SK-N-SH (cell line): ENCODE measurements around the gene ARHGAP31. TPM values are rescaled to one million over a fixed set of nuclear protein-coding genes. Genes with fewer than 3 reads are reported as not detected.
"Not testable (repeated sequence)": the region's sequence is repeated elsewhere in the genome, so short reads cannot be mapped to it uniquely, and the experiment has no call there.

ENCODE experiments used
- CTCF ChIA-PET: fragments of 300-600, 350-600 bp; formaldehyde crosslinking; extraction: SDS; loops from one replicate; lab custom pipeline; 2021; lab: Yijun Ruan, JAX
- POLR2A ChIA-PET: fragments of 350-600 bp; sonication (Branson Sonifier 250); formaldehyde crosslinking; extraction: SDS; loops from one replicate; lab custom pipeline; 2020; ENCODE audit warnings: antibody characterized with exemption, inconsistent platforms; lab: Yijun Ruan, JAX
- DNase-seq: peaks from one replicate; pipeline ENCODE4 v3.0.0; 2012
- H2AFZ ChIP-seq: fragments of 200-600 bp; sonication (generic); 2 replicates; pipeline ENCODE4 v1.8.1; 2016; ENCODE audit warnings: antibody characterized with exemption, mild to moderate bottlenecking, low read depth
- H3F3A ChIP-seq: fragments of 200-600 bp; sonication (generic); replicated peaks from 2 replicates; pipeline ENCODE3; 2016; ENCODE audit warnings: antibody characterized with exemption, mild to moderate bottlenecking; ENCODE audit not compliant: insufficient read depth
- H3K27ac ChIP-seq, 2 experiments: fragments of 200-500 bp in 1 of 2; fragments of 200-600 bp in 1 of 2; sonication (Bioruptor generic) in 1 of 2; sonication (generic), shearing (Covaris generic) in 1 of 2; 2 replicates each; pipeline versions ENCODE4 v1.5.1 to v1.6.1; 2014 to 2016; ENCODE audit warnings: low read depth in 2 of 2, inconsistent platforms in 1 of 2, low read length in 1 of 2, mild to moderate bottlenecking in 1 of 2, mixed read lengths in 1 of 2
- H3K27me3 ChIP-seq: fragments of 200-600 bp; sonication (generic), shearing (Covaris generic); 2 replicates; pipeline ENCODE4 v1.6.1; 2016; ENCODE audit warnings: mixed run types; ENCODE audit not compliant: insufficient read depth
- H3K36me3 ChIP-seq, 2 experiments: fragments of 200-500 bp in 1 of 2; fragments of 200-600 bp in 1 of 2; sonication (Bioruptor generic) in 1 of 2; sonication (generic) in 1 of 2; replicated peaks in 1 of 2; 2 replicates each; pipeline versions ENCODE3 to v1.5.1; 2014 to 2016; ENCODE audit warnings: low read length in 1 of 2, mild to moderate bottlenecking in 1 of 2; ENCODE audit not compliant: insufficient read depth in 2 of 2, control insufficient read depth in 1 of 2
- H3K4me1 ChIP-seq, 2 experiments: fragments of 200-500 bp in 1 of 2; fragments of 200-600 bp in 1 of 2; sonication (Bioruptor generic) in 1 of 2; sonication (generic), shearing (Covaris generic) in 1 of 2; 2 replicates each; pipeline versions ENCODE4 v1.5.1 to v1.6.1; 2014 to 2016; ENCODE audit warnings: low read depth in 1 of 2, low read length in 1 of 2, mixed run types in 1 of 2; ENCODE audit not compliant: insufficient read depth in 2 of 2, control insufficient read depth in 1 of 2
- H3K4me2 ChIP-seq: fragments of 200-600 bp; sonication (generic), shearing (Covaris generic); 2 replicates; pipeline ENCODE4 v1.6.1; 2017; ENCODE audit warnings: mixed run types
- H3K4me3 ChIP-seq, 2 experiments: fragments of 200-500 bp in 1 of 2; fragments of 200-600 bp in 1 of 2; sonication (Bioruptor generic) in 1 of 2; sonication (generic), shearing (Covaris generic) in 1 of 2; 2 replicates each; pipeline versions ENCODE4 v1.5.1 to v1.8.1; 2014 to 2016; ENCODE audit warnings: low read depth in 2 of 2, inconsistent platforms in 1 of 2, low read length in 1 of 2, mild to moderate bottlenecking in 1 of 2, mixed read lengths in 1 of 2, moderate library complexity in 1 of 2
- H3K79me2 ChIP-seq: fragments of 200-600 bp; sonication (generic); 2 replicates; pipeline ENCODE4 v1.8.1; 2017; ENCODE audit warnings: mild to moderate bottlenecking; ENCODE audit not compliant: insufficient read depth
- H3K9ac ChIP-seq: fragments of 200-600 bp; sonication (generic); 2 replicates; pipeline ENCODE4 v1.6.1; 2017; ENCODE audit warnings: mixed run types
- H3K9me2 ChIP-seq: fragments of 200-600 bp; sonication (generic); 2 replicates; pipeline ENCODE4 v1.6.1; 2017; ENCODE audit warnings: mixed run types
- H3K9me3 ChIP-seq: fragments of 200-600 bp; sonication (generic); 2 replicates; pipeline ENCODE4 v1.6.1; 2017; ENCODE audit warnings: mixed run types, mild to moderate bottlenecking, moderate library complexity
- H4K20me1 ChIP-seq: fragments of 200-600 bp; sonication (generic); 2 replicates; pipeline ENCODE4 v1.6.1; 2017; ENCODE audit warnings: mild to moderate bottlenecking, mixed run types; ENCODE audit not compliant: insufficient read depth
- CHD2 ChIP-seq: fragments of 150-350 bp; IDR thresholded peaks from 2 replicates; pipeline ENCODE4 v1.6.1; 2018; ENCODE audit warnings: low read length; ENCODE audit not compliant: partially characterized antibody
- ELF1 ChIP-seq: IDR thresholded peaks from 2 replicates; pipeline ENCODE4 v1.4.0; 2012
- EP300 ChIP-seq, 2 experiments: IDR thresholded peaks; 2 replicates each; pipeline versions ENCODE4 v1.4.0 to v1.6.1; 2012; ENCODE audit warnings: borderline replicate concordance in 1 of 2, low read depth in 1 of 2, low read length in 1 of 2
- EZH2phosphoT487 ChIP-seq: fragments of 200-600 bp; sonication (generic); IDR thresholded peaks from 2 replicates; pipeline ENCODE4 v1.6.1; 2017; ENCODE audit warnings: low read depth, mixed run types, mild to moderate bottlenecking, antibody characterized with exemption, moderate library complexity, borderline replicate concordance
- FOSL2 ChIP-seq: IDR thresholded peaks from 2 replicates; pipeline ENCODE4 v1.4.0; 2012; ENCODE audit warnings: low read depth, mild to moderate bottlenecking, moderate library complexity, borderline replicate concordance
- FOXM1 ChIP-seq: IDR thresholded peaks from 2 replicates; pipeline ENCODE4 v1.4.0; 2012; ENCODE audit warnings: low read depth, mild to moderate bottlenecking
- GATA2 ChIP-seq: sonication (generic); formaldehyde crosslinking; IDR thresholded peaks from 2 replicates; pipeline ENCODE4 v1.5.0; 2020; ENCODE audit warnings: mild to moderate bottlenecking, missing genetic modification reagents
- JUND ChIP-seq: IDR thresholded peaks from 2 replicates; pipeline ENCODE4 v1.4.0; 2012
- MEF2A ChIP-seq: IDR thresholded peaks from 2 replicates; pipeline ENCODE4 v1.4.0; 2012; ENCODE audit warnings: low read depth, borderline replicate concordance
- NFIC ChIP-seq: IDR thresholded peaks from 2 replicates; pipeline ENCODE4 v1.4.0; 2012; ENCODE audit warnings: borderline replicate concordance
- NRF1 ChIP-seq: IDR thresholded peaks from 2 replicates; pipeline ENCODE4 v1.6.1; 2012; ENCODE audit warnings: low read depth, mild to moderate bottlenecking, low read length
- POLR2AphosphoS5 ChIP-seq: IDR thresholded peaks from 2 replicates; pipeline ENCODE4 v1.6.1; 2012; ENCODE audit warnings: low read depth, low read length
- RAD21 ChIP-seq: IDR thresholded peaks from 2 replicates; pipeline ENCODE4 v1.6.1; 2012; ENCODE audit warnings: mild to moderate bottlenecking, low read length
- RFX5 ChIP-seq: IDR thresholded peaks from 2 replicates; pipeline ENCODE4 v1.6.1; 2012; ENCODE audit warnings: mild to moderate bottlenecking, improper control_type of control experiment, low read length
- RXRA ChIP-seq: IDR thresholded peaks from 2 replicates; pipeline ENCODE4 v1.4.0; 2012; ENCODE audit warnings: low read depth, mild to moderate bottlenecking, borderline replicate concordance
- SMC3 ChIP-seq: IDR thresholded peaks from 2 replicates; pipeline ENCODE4 v1.6.1; 2012; ENCODE audit warnings: low read depth, low read length, improper control_type of control experiment
- YY1 ChIP-seq: IDR thresholded peaks from 2 replicates; pipeline ENCODE4 v1.4.0; 2012; ENCODE audit warnings: low read depth, mild to moderate bottlenecking
- ZBTB33 ChIP-seq: IDR thresholded peaks from 2 replicates; pipeline ENCODE4 v1.4.0; 2012; ENCODE audit warnings: low read depth, borderline replicate concordance
- WGBS: methylation state at CpG from one replicate; pipeline ENCODE4 v1.1.6; 2017; ENCODE audit warnings: low lambda C conversion rate; 5-methylcytosine and 5-hydroxymethylcytosine counted together
- polyA plus RNA-seq, 3 experiments: library from polyadenylated mRNA; depleted of rRNA; stranded (reverse); fragments of >200 nt; gene quantifications; 2 replicates each; pipeline ENCODE4 v1.2.3, GENCODE V29; 2012
- TF ChIP-seq, protein P1 (sequence below): fragments of 200-600 bp; sonication (generic); IDR thresholded peaks from 2 replicates; pipeline ENCODE4 v1.6.1; 2017; ENCODE audit warnings: antibody characterized with exemption, mild to moderate bottlenecking, moderate library complexity
- TF ChIP-seq, protein P2 (sequence below): IDR thresholded peaks from 2 replicates; pipeline ENCODE4 v1.4.0; 2012; ENCODE audit warnings: low read depth

Gene ARHGAP31
- polyA plus RNA-seq, 1 of the 3 experiments (the other 2 are of a cell fraction), result 4.4 TPM

DNA sequence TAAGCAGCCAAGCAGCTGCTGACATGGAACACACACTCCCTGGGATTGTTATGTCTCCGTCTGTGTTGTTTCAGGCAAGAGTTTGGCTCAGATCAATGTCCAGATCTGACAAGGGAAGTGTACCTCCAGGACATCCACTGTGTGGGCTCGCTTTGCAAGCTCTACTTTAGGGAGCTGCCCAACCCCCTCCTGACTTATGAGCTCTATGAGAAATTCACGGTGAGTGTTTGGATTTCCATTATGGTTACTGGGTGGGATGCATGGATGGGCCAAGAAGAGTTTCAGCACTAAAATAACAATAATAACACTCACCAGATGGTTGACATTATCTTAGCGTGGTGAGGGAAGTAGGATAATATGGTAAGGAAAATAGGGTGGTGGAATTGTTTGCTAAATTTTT lies 74.1 kb downstream of the ARHGAP31 start:
- H3K9me3 ChIP-seq, result no peaks in the 10 kb centered on the region
- 66% methylated on average over 4 of the region's 4 CpGs for WGBS
- TF ChIP-seq EP300 (IDR thresholded peaks at IDR 0.05; ENCODE audit: borderline replicate concordance in 1 of 2, low read depth in 1 of 2, low read length in 1 of 2) (peak in 1 of 2 experiments; percentile 31; a peak in 1 of 4 replicates), GATA2 (CRISPR knock-in tag) (peak; percentile 28; the same call in 1 of the 2 replicates), CHD2 (peak; percentile 30), SMC3 (no peak)
- TF ChIP-seq, all 33 proteins: peak for 3
- Histone ChIP-seq H3F3A (peaks cover 21% of the 10 kb centered on the region), H3K79me2 (peaks cover 9% of the 10 kb centered on the region; the same call in 1 of the 2 replicates), H3K27me3 (no peaks in the 10 kb centered on the region), H2AFZ (no peak overlapping the region), H3K4me2 (no peak overlapping the region), H3K4me3 (no peak overlapping the region), H3K4me1 (peaks cover 0 to 25% of the 10 kb centered on the region in 2 experiments; a peak in 2 of 4 replicates), H3K9me2 (no peaks in the 10 kb centered on the region), H4K20me1 (no peaks in the 10 kb centered on the region), H3K27ac (peak overlapping the region; percentile 68 to 87), H3K9ac (no peak overlapping the region), H3K36me3 (peaks cover 26 to 29% of the 10 kb centered on the region in 2 experiments)
- POLR2A ChIA-PET, result no interaction called here
- CTCF ChIA-PET, result interaction anchor here (0.9 to 1.1 kb wide), 3 partner anchors 21 to 93 kb away, joined by 3 read pairs; no protein-coding TSS in a partner anchor
- peak; percentile 35 for DNase-seq

DNA sequence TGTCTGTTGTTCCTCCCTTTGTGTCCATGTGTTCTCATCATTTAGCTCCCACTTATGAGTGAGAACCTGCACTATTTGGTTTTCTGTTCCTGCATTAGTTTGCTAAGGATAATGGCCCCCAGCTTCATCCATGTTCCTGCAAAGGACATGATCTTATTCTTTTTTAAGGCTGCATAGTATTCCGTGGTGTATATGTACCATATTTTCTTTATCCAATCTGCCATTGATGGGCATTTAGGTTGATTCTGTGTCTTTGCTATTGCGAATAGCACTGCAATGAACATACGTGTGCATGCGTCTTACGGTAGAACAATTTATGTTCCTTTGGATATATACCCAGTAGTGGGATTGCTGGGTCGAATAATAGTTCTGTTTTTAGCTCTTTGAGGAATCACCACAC lies 77.6 kb downstream of the ARHGAP31 start:
- H3K9me3 ChIP-seq, result not testable (repeated sequence)

DNA sequence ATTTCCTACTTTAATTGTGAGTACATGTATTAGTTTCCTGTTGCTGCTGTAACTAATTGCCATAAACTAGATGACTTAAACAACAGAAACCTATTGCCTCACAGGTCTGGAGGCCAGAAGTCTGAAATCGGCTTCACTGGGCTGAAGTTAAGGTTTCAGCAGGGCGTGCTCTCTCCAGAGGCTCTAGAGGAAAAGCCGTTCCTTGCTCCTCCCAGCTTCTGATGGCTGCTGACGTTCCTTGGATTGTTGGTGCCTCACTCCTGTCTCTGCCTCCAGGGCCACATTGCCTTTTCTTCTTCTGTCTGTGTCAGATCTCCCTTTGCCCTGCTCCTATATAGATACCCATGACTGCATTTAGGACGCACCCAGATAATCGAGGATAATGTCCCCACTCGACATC lies 80.9 kb downstream of the ARHGAP31 start:
- ChIA-PET POLR2A (no interaction called here), CTCF (no interaction called here)
- no peak overlapping the region for H3K9ac ChIP-seq
- no peaks in the 10 kb centered on the region for H3K9me3 ChIP-seq
- H3K4me3 ChIP-seq, result no peak overlapping the region
- no peak for DNase-seq
- no peak overlapping the region for H3K4me2 ChIP-seq
- peaks cover 0 to 4% of the 10 kb centered on the region in 2 experiments; a peak in 1 of 4 replicates for H3K4me1 ChIP-seq
- no peaks in the 10 kb centered on the region for H3K27me3 ChIP-seq
- peaks cover 16 to 30% of the 10 kb centered on the region in 2 experiments for H3K36me3 ChIP-seq
- H3K79me2 ChIP-seq, result peaks cover 3% of the 10 kb centered on the region; the same call in 1 of the 2 replicates
- H4K20me1 ChIP-seq, result no peaks in the 10 kb centered on the region
- no peak overlapping the region for H3K27ac ChIP-seq
- 93% methylated on average over 7 of the region's 7 CpGs for WGBS
- no peaks in the 10 kb centered on the region for H3K9me2 ChIP-seq
- H2AFZ ChIP-seq, result no peak overlapping the region
- H3F3A ChIP-seq, result peaks cover 9% of the 10 kb centered on the region
- no peak for TF ChIP-seq CHD2
- no peak for TF ChIP-seq JUND
- TF ChIP-seq RXRA, result no peak
- TF ChIP-seq ZBTB33, result no peak
- TF ChIP-seq EP300 (IDR thresholded peaks at IDR 0.05; ENCODE audit: borderline replicate concordance in 1 of 2, low read depth in 1 of 2, low read length in 1 of 2), result no peak
- TF ChIP-seq RAD21, result no peak
- TF ChIP-seq YY1, result no peak
- no peak for TF ChIP-seq NRF1
- no peak for TF ChIP-seq MEF2A
- no peak for TF ChIP-seq EZH2phosphoT487
- TF ChIP-seq FOSL2, result no peak
- TF ChIP-seq, protein P1, sequence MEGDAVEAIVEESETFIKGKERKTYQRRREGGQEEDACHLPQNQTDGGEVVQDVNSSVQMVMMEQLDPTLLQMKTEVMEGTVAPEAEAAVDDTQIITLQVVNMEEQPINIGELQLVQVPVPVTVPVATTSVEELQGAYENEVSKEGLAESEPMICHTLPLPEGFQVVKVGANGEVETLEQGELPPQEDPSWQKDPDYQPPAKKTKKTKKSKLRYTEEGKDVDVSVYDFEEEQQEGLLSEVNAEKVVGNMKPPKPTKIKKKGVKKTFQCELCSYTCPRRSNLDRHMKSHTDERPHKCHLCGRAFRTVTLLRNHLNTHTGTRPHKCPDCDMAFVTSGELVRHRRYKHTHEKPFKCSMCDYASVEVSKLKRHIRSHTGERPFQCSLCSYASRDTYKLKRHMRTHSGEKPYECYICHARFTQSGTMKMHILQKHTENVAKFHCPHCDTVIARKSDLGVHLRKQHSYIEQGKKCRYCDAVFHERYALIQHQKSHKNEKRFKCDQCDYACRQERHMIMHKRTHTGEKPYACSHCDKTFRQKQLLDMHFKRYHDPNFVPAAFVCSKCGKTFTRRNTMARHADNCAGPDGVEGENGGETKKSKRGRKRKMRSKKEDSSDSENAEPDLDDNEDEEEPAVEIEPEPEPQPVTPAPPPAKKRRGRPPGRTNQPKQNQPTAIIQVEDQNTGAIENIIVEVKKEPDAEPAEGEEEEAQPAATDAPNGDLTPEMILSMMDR, result no peak
- no peak for TF ChIP-seq FOXM1
- TF ChIP-seq POLR2AphosphoS5, result no peak
- TF ChIP-seq, protein P2, sequence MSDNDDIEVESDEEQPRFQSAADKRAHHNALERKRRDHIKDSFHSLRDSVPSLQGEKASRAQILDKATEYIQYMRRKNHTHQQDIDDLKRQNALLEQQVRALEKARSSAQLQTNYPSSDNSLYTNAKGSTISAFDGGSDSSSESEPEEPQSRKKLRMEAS, result no peak
- TF ChIP-seq RFX5, result no peak
- TF ChIP-seq NFIC, result no peak
- TF ChIP-seq ELF1, result no peak

More for the DNA sequence above, 77.6 kb downstream of the ARHGAP31 start:
- DNase-seq, H3K27me3 ChIP-seq, H2AFZ ChIP-seq, H3K9ac ChIP-seq, POLR2A ChIA-PET, H4K20me1 ChIP-seq, H3K4me3 ChIP-seq, H3K4me2 ChIP-seq, CTCF ChIA-PET, H3K79me2 ChIP-seq, H3K27ac ChIP-seq, H3K9me2 ChIP-seq: not testable (repeated sequence)
- peaks cover 30 to 36% of the 10 kb centered on the region in 2 experiments for H3K36me3 ChIP-seq
- 91% methylated on average over 6 of the region's 6 CpGs for WGBS
- H3F3A ChIP-seq, result peaks cover 14% of the 10 kb centered on the region
- H3K4me1 ChIP-seq, result peaks cover 0 to 11% of the 10 kb centered on the region in 2 experiments; a peak in 2 of 4 replicates
